CD14-positive monocyte (primary cell): Measurements from ENCODE around the gene MED13L. TPM values are rescaled to one million over a fixed set of nuclear protein-coding genes. Genes with fewer than 3 reads are reported as not detected.

Experiments
- DNase-seq, 3 donors: peaks; one replicate each; pipeline ENCODE4 v3.0.0-alpha.2; 2011 to 2022
- H2AFZ ChIP-seq: 2 replicates; pipeline ENCODE4 v1.6.0; 2012; ENCODE audit warnings: mild to moderate bottlenecking, low read depth, low read length, inconsistent platforms; ENCODE audit not compliant: insufficient read depth, poor library complexity, severe bottlenecking
- H3K27ac ChIP-seq, 2 donors: 1 replicate in 1 of 2; 2 replicates in 1 of 2; pipeline ENCODE4 v1.5.1; 2012 to 2013; ENCODE audit warnings: low read length in 2 of 2, control low read depth in 1 of 2, inconsistent platforms in 1 of 2, low read depth in 1 of 2, mild to moderate bottlenecking in 1 of 2
- H3K27me3 ChIP-seq, 2 donors: one replicate each; pipeline versions ENCODE4 v1.6.0 to v1.6.1; 2011 to 2013; ENCODE audit warnings: low read length in 2 of 2; ENCODE audit not compliant: control insufficient read depth in 2 of 2, insufficient read depth in 2 of 2
- H3K36me3 ChIP-seq, 2 donors: replicated peaks in 1 of 2; 1 replicate in 1 of 2; 2 replicates in 1 of 2; pipeline versions ENCODE4 v1.5.1 to v1.6.1; 2012 to 2013; ENCODE audit warnings: low read length in 2 of 2, control low read depth in 1 of 2, inconsistent platforms in 1 of 2, mild to moderate bottlenecking in 1 of 2; ENCODE audit not compliant: insufficient read depth in 2 of 2, control insufficient read depth in 1 of 2
- H3K4me1 ChIP-seq, 2 donors: 1 replicate in 1 of 2; 2 replicates in 1 of 2; pipeline versions ENCODE4 v1.5.1 to v1.6.1; 2012 to 2013; ENCODE audit warnings: low read length in 2 of 2, control low read depth in 1 of 2, inconsistent platforms in 1 of 2, mild to moderate bottlenecking in 1 of 2, moderate library complexity in 1 of 2; ENCODE audit not compliant: insufficient read depth in 2 of 2, control insufficient read depth in 1 of 2
- H3K4me2 ChIP-seq: replicated peaks from 2 replicates; pipeline ENCODE3; 2012; ENCODE audit warnings: low read length, moderate library complexity, mild to moderate bottlenecking; ENCODE audit not compliant: poor library complexity, severe bottlenecking; ENCODE audit errors: extremely low read depth
- H3K4me3 ChIP-seq, 3 experiments: fragments of 200-600 bp in 1 of 3; sonication (generic) in 1 of 3; replicated peaks in 1 of 3; 1 replicate in 2 of 3; 2 replicates in 1 of 3; pipeline ENCODE4 v1.5.1; 2011 to 2013; ENCODE audit warnings: low read length in 3 of 3, mild to moderate bottlenecking in 3 of 3, control low read depth in 2 of 3, low read depth in 2 of 3, inconsistent platforms in 1 of 3, moderate library complexity in 1 of 3
- H3K79me2 ChIP-seq: 2 replicates; pipeline ENCODE4 v1.6.0; 2012; ENCODE audit warnings: mild to moderate bottlenecking, control low read depth, inconsistent platforms, low read length, moderate library complexity; ENCODE audit not compliant: insufficient read depth
- H3K9ac ChIP-seq: 2 replicates; pipeline ENCODE4 v1.6.0; 2017; ENCODE audit warnings: low read length, mild to moderate bottlenecking; ENCODE audit not compliant: insufficient read depth, poor library complexity, severe bottlenecking
- H3K9me3 ChIP-seq, 2 donors: replicated peaks in 1 of 2; 1 replicate in 1 of 2; 2 replicates in 1 of 2; pipeline versions ENCODE4 v1.5.1 to v1.6.1; 2012 to 2013; ENCODE audit warnings: low read length in 2 of 2, control low read depth in 1 of 2; ENCODE audit not compliant: control insufficient read depth in 1 of 2, insufficient read depth in 1 of 2
- H4K20me1 ChIP-seq: 2 replicates; pipeline ENCODE4 v1.6.0; 2012; ENCODE audit warnings: mild to moderate bottlenecking, low read length, control low read depth, moderate library complexity; ENCODE audit not compliant: insufficient read depth
- H3K27ac Mint-ChIP-seq, 7 donors: one replicate each; pipeline ENCODE4 v1.8.0; 2020; ENCODE audit warnings: mild to moderate bottlenecking in 7 of 7, mixed read lengths in 7 of 7, moderate library complexity in 6 of 7, inconsistent platforms in 2 of 7
- H3K27me3 Mint-ChIP-seq, 3 donors: one replicate each; pipeline ENCODE4 v1.8.0; 2021 to 2022; ENCODE audit warnings: low read depth in 3 of 3, mild to moderate bottlenecking in 3 of 3, mixed read lengths in 3 of 3, moderate library complexity in 3 of 3, inconsistent platforms in 1 of 3
- H3K36me3 Mint-ChIP-seq, 2 donors: one replicate each; pipeline ENCODE4 v1.8.0; 2020; ENCODE audit warnings: mixed read lengths in 2 of 2, inconsistent platforms in 1 of 2, mild to moderate bottlenecking in 1 of 2
- H3K4me1 Mint-ChIP-seq: one replicate; pipeline ENCODE4 v1.8.0; 2020; ENCODE audit warnings: mild to moderate bottlenecking, mixed read lengths
- H3K4me3 Mint-ChIP-seq, 2 donors: one replicate each; pipeline ENCODE4 v1.8.0; 2020; ENCODE audit warnings: mild to moderate bottlenecking in 2 of 2, mixed read lengths in 2 of 2, moderate library complexity in 1 of 2
- H3K9me3 Mint-ChIP-seq, 7 donors: one replicate each; pipeline ENCODE4 v1.8.0; 2020 to 2022; ENCODE audit warnings: mixed read lengths in 7 of 7, mild to moderate bottlenecking in 6 of 7, moderate library complexity in 6 of 7, inconsistent platforms in 2 of 7
- WGBS: methylation state at CpG from one replicate; pipeline ENCODE4 v1.1.5; 2013; ENCODE audit warnings: missing lambda C conversion rate; ENCODE audit not compliant: insufficient coverage; 5-methylcytosine and 5-hydroxymethylcytosine counted together
- intact Hi-C, 2 donors: fragments of 100-400 bp; cut with micrococcal nuclease; formaldehyde crosslinking; loops; one replicate each; pipeline versions ENCODE4 v1.15.0 to v1.15.1; 2023
- polyA plus RNA-seq, 3 donors: library from polyadenylated mRNA; depleted of rRNA in 1 of 3; unstranded in 2 of 3; stranded (reverse) in 1 of 3; fragments of 300-500 nt in 2 of 3; fragments of >200 nt in 1 of 3; fragmentation: Illumina TruSeq in 2 of 3; gene quantifications; 1 replicate in 2 of 3; 2 replicates in 1 of 3; pipeline ENCODE4 v1.2.3, GENCODE V29; 2012 to 2021
- TF ChIP-seq, protein P1 (sequence below): fragments of 200-600 bp; IDR thresholded peaks from one replicate; pipeline ENCODE4 v1.8.0; 2022; ENCODE audit warnings: antibody characterized with exemption, mild to moderate bottlenecking

MED13L gene
- polyA plus RNA-seq, 3 donors, result 4.4 to 42.0 (median 7.5) TPM

DNA sequence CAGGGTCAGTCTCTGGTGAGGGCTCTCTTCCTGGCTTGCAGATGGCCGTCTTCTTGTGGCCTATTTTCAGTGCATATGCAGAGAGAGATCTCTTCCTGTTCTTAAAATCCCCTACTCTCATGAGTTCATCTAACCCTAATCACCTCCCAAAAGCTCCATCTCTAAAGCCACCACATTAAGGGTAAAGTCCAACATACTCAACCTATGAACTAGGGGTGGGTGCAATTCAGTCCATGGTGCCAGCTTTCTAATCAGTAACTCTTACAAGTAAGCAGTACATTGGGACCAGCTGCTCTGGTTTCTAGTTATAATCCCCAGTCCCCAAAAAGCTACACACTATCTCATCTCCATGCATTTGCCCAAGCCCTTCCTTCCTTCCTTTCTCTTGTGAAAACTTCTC is 365.1 kb downstream of the MED13L start:
- Histone ChIP-seq H3K27me3 (peaks cover 14 to 29% of the 10 kb centered on the region in 2 donors), H3K4me2 (no peak overlapping the region), H3K4me3 (no peak overlapping the region), H3K79me2 (no peaks in the 10 kb centered on the region), H3K27ac (no peak overlapping the region), H3K4me1 (no peaks in the 10 kb centered on the region), H3K36me3 (no peaks in the 10 kb centered on the region), H2AFZ (no peak overlapping the region), H3K9ac (no peak overlapping the region), H3K9me3 (no peaks in the 10 kb centered on the region), H4K20me1 (no peaks in the 10 kb centered on the region)
- intact Hi-C loops, result no loop called here
- Mint-ChIP-seq H3K9me3 (peaks cover 0 to 2% (median 0%) of the 10 kb centered on the region in 7 donors), H3K4me1 (peaks cover 2% of the 10 kb centered on the region), H3K4me3 (no peak overlapping the region), H3K27me3 (peaks cover 32 to 46% (median 33%) of the 10 kb centered on the region in 3 donors), H3K36me3 (no peaks in the 10 kb centered on the region), H3K27ac (no peak overlapping the region)
- DNase-seq, result no peak
- TF ChIP-seq, protein P1, sequence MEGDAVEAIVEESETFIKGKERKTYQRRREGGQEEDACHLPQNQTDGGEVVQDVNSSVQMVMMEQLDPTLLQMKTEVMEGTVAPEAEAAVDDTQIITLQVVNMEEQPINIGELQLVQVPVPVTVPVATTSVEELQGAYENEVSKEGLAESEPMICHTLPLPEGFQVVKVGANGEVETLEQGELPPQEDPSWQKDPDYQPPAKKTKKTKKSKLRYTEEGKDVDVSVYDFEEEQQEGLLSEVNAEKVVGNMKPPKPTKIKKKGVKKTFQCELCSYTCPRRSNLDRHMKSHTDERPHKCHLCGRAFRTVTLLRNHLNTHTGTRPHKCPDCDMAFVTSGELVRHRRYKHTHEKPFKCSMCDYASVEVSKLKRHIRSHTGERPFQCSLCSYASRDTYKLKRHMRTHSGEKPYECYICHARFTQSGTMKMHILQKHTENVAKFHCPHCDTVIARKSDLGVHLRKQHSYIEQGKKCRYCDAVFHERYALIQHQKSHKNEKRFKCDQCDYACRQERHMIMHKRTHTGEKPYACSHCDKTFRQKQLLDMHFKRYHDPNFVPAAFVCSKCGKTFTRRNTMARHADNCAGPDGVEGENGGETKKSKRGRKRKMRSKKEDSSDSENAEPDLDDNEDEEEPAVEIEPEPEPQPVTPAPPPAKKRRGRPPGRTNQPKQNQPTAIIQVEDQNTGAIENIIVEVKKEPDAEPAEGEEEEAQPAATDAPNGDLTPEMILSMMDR, result no peak
- WGBS, result 80% methylated on average over 1 of the region's 1 CpG

DNA sequence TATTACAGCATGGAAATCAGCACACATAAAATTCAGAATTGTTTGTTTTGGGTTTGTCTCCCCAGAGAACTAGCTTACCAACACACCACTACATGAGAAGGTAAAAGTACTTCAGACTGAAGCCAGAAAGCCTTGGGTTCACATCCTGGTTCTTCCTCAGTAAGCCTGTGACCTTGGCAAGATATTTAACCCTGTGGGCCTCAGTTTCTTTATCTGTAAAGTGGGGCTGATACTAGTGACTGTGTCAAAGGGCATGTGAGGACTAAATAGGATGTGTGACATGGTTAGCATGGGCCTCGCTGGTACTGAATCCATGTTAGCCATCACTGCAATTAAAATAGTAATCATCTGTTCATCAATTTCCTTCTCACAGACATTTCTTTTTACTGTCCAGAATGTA is 366.1 kb downstream of the MED13L start:
- Mint-ChIP-seq H3K4me3 (no peak overlapping the region), H3K4me1 (no peaks in the 10 kb centered on the region), H3K27ac (no peak overlapping the region), H3K36me3 (no peaks in the 10 kb centered on the region), H3K27me3 (peaks cover 24 to 38% (median 24%) of the 10 kb centered on the region in 3 donors), H3K9me3 (peaks cover 0 to 2% (median 0%) of the 10 kb centered on the region in 7 donors)
- Histone ChIP-seq H3K4me2 (no peak overlapping the region), H2AFZ (no peak overlapping the region), H3K27me3 (peaks cover 9 to 21% of the 10 kb centered on the region in 2 donors), H3K36me3 (no peaks in the 10 kb centered on the region), H3K27ac (no peak overlapping the region), H3K4me1 (no peaks in the 10 kb centered on the region), H3K9ac (no peak overlapping the region), H3K79me2 (no peaks in the 10 kb centered on the region), H4K20me1 (no peaks in the 10 kb centered on the region), H3K9me3 (no peaks in the 10 kb centered on the region), H3K4me3 (no peak overlapping the region)
- WGBS, result no CpG with 5 or more reads among the region's 1 CpG
- no peak for DNase-seq
- intact Hi-C loops, result no loop called here
- TF ChIP-seq, protein P1, result no peak
